IMR-90 (cell line): ENCODE measurements around the gene SAP30BP. TPM values are rescaled to one million over a fixed set of nuclear protein-coding genes. Genes with fewer than 3 reads are reported as not detected.
A peak's percentile ranks its signal among the peaks of the same experiment; 100 is the strongest.

Source experiments
- ATAC-seq: fragments of 200-7000 bp; cut with Tn5 transposase; 2 replicates; pipeline ENCODE4 v1.9.1; 2020; ENCODE audit warnings: low read depth, mild to moderate bottlenecking, moderate library complexity
- BruUV-seq: library from RNA; stranded (reverse); fragments of 400-500 nt; replicated peaks from 2 replicates; lab custom pipeline; 2021; lab: Mats Ljungman, UMichigan
- CTCF ChIA-PET: fragments of 300-600 bp; formaldehyde crosslinking; extraction: SDS; loops from one replicate; lab custom pipeline; 2021; ENCODE audit warnings: antibody characterized with exemption; lab: Yijun Ruan, JAX
- POLR2A ChIA-PET: fragments of 300-600 bp; sonication (Branson Sonifier 250); formaldehyde crosslinking; loops from one replicate; lab custom pipeline; 2022; ENCODE audit warnings: antibody characterized with exemption; ENCODE audit not compliant: unreplicated experiment; lab: Charles Lee
- DNase-seq: peaks from one replicate; pipeline ENCODE4 v3.0.0; 2013
- H2AFZ ChIP-seq: replicated peaks from 2 replicates; pipeline ENCODE3; 2013; ENCODE audit warnings: low read length, mild to moderate bottlenecking; ENCODE audit not compliant: poor library complexity
- H2AK5ac ChIP-seq: 2 replicates; pipeline ENCODE4 v1.6.1; 2013; ENCODE audit warnings: low read depth, low read length, inconsistent platforms
- H2AK9ac ChIP-seq: replicated peaks from 2 replicates; pipeline ENCODE3; 2013; ENCODE audit warnings: mild to moderate bottlenecking, low read depth, low read length, moderate library complexity; ENCODE audit not compliant: poor library complexity
- H2BK120ac ChIP-seq: 2 replicates; pipeline ENCODE4 v1.6.1; 2013; ENCODE audit warnings: low read depth, low read length, inconsistent platforms
- H2BK15ac ChIP-seq: 3 replicates; pipeline ENCODE4 v1.6.1; 2013; ENCODE audit warnings: low read depth, low read length, inconsistent platforms
- H2BK20ac ChIP-seq: 2 replicates; pipeline ENCODE4 v1.6.1; 2013; ENCODE audit warnings: low read depth, mild to moderate bottlenecking, inconsistent platforms, low read length, moderate library complexity
- H2BK5ac ChIP-seq: 2 replicates; pipeline ENCODE4 v1.6.1; 2013; ENCODE audit warnings: mild to moderate bottlenecking, low read depth, low read length, inconsistent platforms; ENCODE audit not compliant: poor library complexity, severe bottlenecking
- H3K14ac ChIP-seq: replicated peaks from 2 replicates; pipeline ENCODE4 v1.6.1; 2013; ENCODE audit warnings: low read depth, low read length, inconsistent platforms
- H3K18ac ChIP-seq: 2 replicates; pipeline ENCODE4 v1.6.1; 2013; ENCODE audit warnings: low read depth, low read length, control low read depth
- H3K23ac ChIP-seq: 2 replicates; pipeline ENCODE4 v1.6.1; 2013; ENCODE audit warnings: low read depth, low read length, inconsistent platforms
- H3K27ac ChIP-seq: 2 replicates; pipeline ENCODE4 v1.5.1; 2013; ENCODE audit warnings: mild to moderate bottlenecking, control low read depth, low read length; ENCODE audit not compliant: insufficient read depth
- H3K27me3 ChIP-seq: 2 replicates; pipeline ENCODE4 v1.6.1; 2013; ENCODE audit warnings: low read length; ENCODE audit not compliant: control insufficient read depth, insufficient read depth
- H3K36me3 ChIP-seq: 2 replicates; pipeline ENCODE4 v1.6.1; 2013; ENCODE audit warnings: low read length, mixed read lengths; ENCODE audit not compliant: control insufficient read depth, insufficient read depth
- H3K4ac ChIP-seq: 2 replicates; pipeline ENCODE4 v1.6.1; 2013; ENCODE audit warnings: low read depth, low read length, inconsistent platforms
- H3K4me1 ChIP-seq: 2 replicates; pipeline ENCODE4 v1.6.1; 2013; ENCODE audit warnings: low read length, mixed read lengths; ENCODE audit not compliant: control insufficient read depth, insufficient read depth
- H3K4me2 ChIP-seq: 2 replicates; pipeline ENCODE4 v1.6.1; 2013; ENCODE audit warnings: low read depth, mild to moderate bottlenecking, control low read depth, low read length, moderate library complexity
- H3K4me3 ChIP-seq: 2 replicates; pipeline ENCODE4 v1.5.1; 2013; ENCODE audit warnings: low read depth, mild to moderate bottlenecking, control low read depth, low read length, moderate library complexity; ENCODE audit not compliant: insufficient read depth
- H3K56ac ChIP-seq: 2 replicates; pipeline ENCODE4 v1.6.1; 2013; ENCODE audit warnings: low read length, inconsistent platforms; ENCODE audit not compliant: insufficient read depth; ENCODE audit errors: extremely low read depth
- H3K79me1 ChIP-seq, 2 experiments: 2 replicates each; pipeline ENCODE4 v1.6.1; 2013; ENCODE audit warnings: low read length in 2 of 2, inconsistent platforms in 1 of 2, low read depth in 1 of 2
- H3K9ac ChIP-seq: 2 replicates; pipeline ENCODE4 v1.6.1; 2013; ENCODE audit warnings: low read depth, low read length, control low read depth
- H3K9me1 ChIP-seq: 2 replicates; pipeline ENCODE4 v1.6.1; 2013; ENCODE audit warnings: low read length, inconsistent platforms; ENCODE audit not compliant: insufficient read depth
- H3K9me3 ChIP-seq: 2 replicates; pipeline ENCODE4 v1.6.1; 2013; ENCODE audit warnings: low read length; ENCODE audit not compliant: control insufficient read depth, insufficient read depth
- H4K20me1 ChIP-seq: 2 replicates; pipeline ENCODE4 v1.6.1; 2013; ENCODE audit warnings: low read length, inconsistent platforms; ENCODE audit not compliant: insufficient read depth
- H4K5ac ChIP-seq: 2 replicates; pipeline ENCODE4 v1.6.1; 2013; ENCODE audit warnings: mild to moderate bottlenecking, low read depth, low read length, control low read depth
- H4K8ac ChIP-seq, 2 experiments: 2 replicates each; pipeline ENCODE4 v1.6.1; 2013; ENCODE audit warnings: low read depth in 2 of 2, low read length in 2 of 2, control low read depth in 1 of 2, inconsistent platforms in 1 of 2
- H4K91ac ChIP-seq: 2 replicates; pipeline ENCODE4 v1.6.1; 2013; ENCODE audit warnings: low read depth, low read length, inconsistent platforms; ENCODE audit not compliant: insufficient read depth
- BHLHE40 ChIP-seq: fragments of 150-350 bp; IDR thresholded peaks from 2 replicates; pipeline ENCODE4 v1.6.1; 2016; ENCODE audit warnings: mild to moderate bottlenecking, low read depth, low read length
- CEBPB ChIP-seq: IDR thresholded peaks from 2 replicates; pipeline ENCODE4 v1.6.1; 2012; ENCODE audit warnings: low read depth, low read length, improper control_type of control experiment
- CHD1 ChIP-seq: IDR thresholded peaks from 2 replicates; pipeline ENCODE4 v1.6.1; 2012; ENCODE audit warnings: low read depth, low read length, improper control_type of control experiment
- CTCF ChIP-seq: conservative IDR thresholded peaks from 2 replicates; pipeline ENCODE4 v1.5.1; 2012; ENCODE audit warnings: mild to moderate bottlenecking, low read depth, low read length, improper control_type of control experiment
- ELK1 ChIP-seq: fragments of 150-350 bp; IDR thresholded peaks from 2 replicates; pipeline ENCODE4 v1.6.1; 2016; ENCODE audit warnings: low read depth, mild to moderate bottlenecking, low read length, moderate library complexity, borderline replicate concordance
- FOS ChIP-seq: fragments of 150-350 bp; IDR thresholded peaks from 2 replicates; pipeline ENCODE4 v1.6.1; 2016; ENCODE audit warnings: low read depth, low read length
- MAFK ChIP-seq: IDR thresholded peaks from 2 replicates; pipeline ENCODE4 v1.6.1; 2012; ENCODE audit warnings: low read depth, low read length, improper control_type of control experiment
- MAZ ChIP-seq: IDR thresholded peaks from 2 replicates; pipeline ENCODE4 v1.6.1; 2012; ENCODE audit warnings: low read depth, mild to moderate bottlenecking, low read length, improper control_type of control experiment, moderate library complexity, borderline replicate concordance
- MXI1 ChIP-seq: IDR thresholded peaks from 2 replicates; pipeline ENCODE4 v1.6.1; 2012; ENCODE audit warnings: low read depth, mild to moderate bottlenecking, low read length, moderate library complexity, borderline replicate concordance
- NFE2L2 ChIP-seq: fragments of 150-350 bp; IDR thresholded peaks from 2 replicates; pipeline ENCODE4 v1.6.1; 2016; ENCODE audit warnings: low read depth, mild to moderate bottlenecking, low read length
- POLR2A ChIP-seq: IDR thresholded peaks from 2 replicates; pipeline ENCODE4 v1.6.1; 2012; ENCODE audit warnings: mild to moderate bottlenecking, low read depth, low read length
- RAD21 ChIP-seq: IDR thresholded peaks from 2 replicates; pipeline ENCODE4 v1.6.1; 2012; ENCODE audit warnings: low read length, improper control_type of control experiment
- RCOR1 ChIP-seq: IDR thresholded peaks from 2 replicates; pipeline ENCODE4 v1.6.1; 2012; ENCODE audit warnings: mild to moderate bottlenecking, low read length, improper control_type of control experiment; ENCODE audit not compliant: insufficient replicate concordance
- SMC3 ChIP-seq: fragments of 150-350 bp; IDR thresholded peaks from 2 replicates; pipeline ENCODE4 v1.6.1; 2016; ENCODE audit warnings: low read depth, mild to moderate bottlenecking, antibody characterized with exemption, low read length, moderate library complexity
- WGBS, 2 experiments: methylation state at CpG; one replicate each; pipeline versions ENCODE4 v1.1.5 to v1.1.7; 2013; ENCODE audit warnings: missing lambda C conversion rate in 2 of 2; ENCODE audit not compliant: insufficient read length in 1 of 2; ENCODE audit errors: extremely low coverage in 2 of 2; 5-methylcytosine and 5-hydroxymethylcytosine counted together
- dilution Hi-C: fragments of 300-500 bp; cut with HindIII; formaldehyde crosslinking; loops from one replicate; pipeline ENCODE4 v1.14.3; 2018; ENCODE audit warnings: low sequenced_read_pairs; ENCODE audit not compliant: unreplicated experiment
- in situ Hi-C: fragments of 300-500 bp; cut with MboI; formaldehyde crosslinking; loops from 3 replicates; pipeline ENCODE4 v1.14.3; 2019; ENCODE audit warnings: low sequenced_read_pairs, inconsistent platforms, mixed read lengths
- intact Hi-C: fragments of 100-400 bp; cut with micrococcal nuclease; formaldehyde crosslinking; loops from 2 replicates; pipeline ENCODE4 v1.10.0; 2022
- polyA plus RNA-seq, 3 experiments: library from polyadenylated mRNA; depleted of rRNA; stranded (reverse); fragments of >200 nt; gene quantifications; 2 replicates each; pipeline ENCODE4 v1.2.3, GENCODE V29; 2012; ENCODE audit warnings: low replicate concordance in 1 of 3
- total RNA-seq: library from RNA; depleted of rRNA; stranded (reverse); fragments of >200 nt; gene quantifications from 2 replicates; pipeline ENCODE4 v1.2.3, GENCODE V29; 2012

SAP30BP gene
- total and polyA plus RNA-seq, 2 of the 4 experiments (the other 2 are of a cell fraction), result 70.4 to 139 TPM

GRCh38 chr17:75752802-75753513 lies 85.8 kb downstream of the SAP30BP start:
- peak overlapping the region; percentile 54; the same call in 1 of the 2 replicates for H2BK120ac ChIP-seq
- in situ Hi-C loops (no loop called here), intact Hi-C loops (no loop called here), dilution Hi-C loops (no loop called here)
- H3K9me1 ChIP-seq, result 0 out of 2 replicates have a peak, but pooled peaks cover 3% of the 10 kb centered on the region
- peak overlapping the region; percentile 83 for H4K5ac ChIP-seq
- peak overlapping the region; percentile 85 for H2AK9ac ChIP-seq
- peak overlapping the region; percentile 98 for H2AFZ ChIP-seq
- peak overlapping the region; percentile 51; the same call in 1 of the 2 replicates for H3K14ac ChIP-seq
- no peak overlapping the region for H2BK20ac ChIP-seq
- H2AK5ac ChIP-seq, result peak overlapping the region; percentile 39; the same call in 1 of the 2 replicates
- no peak overlapping the region for H4K91ac ChIP-seq
- DNase-seq, result no peak
- whole genome bisulfite sequencing, 2 experiments, result 32% methylated on average over 3 of the region's 19 CpGs; no CpG with 5 or more reads in 1 of the 2 experiments
- CTCF ChIA-PET, result interaction anchor here (0.6 to 1.9 kb wide), 16 partner anchors 9 to 341 kb away, joined by 3 to 16 read pairs (median 4); partner anchors contain the start of genes GALK1, RECQL5, SMIM5 and WBP2
- no peaks in the 10 kb centered on the region for H4K20me1 ChIP-seq
- no peak overlapping the region for H2BK15ac ChIP-seq
- H3K56ac ChIP-seq, result no peak overlapping the region
- ATAC-seq, result no peak
- H3K18ac ChIP-seq, result no peak overlapping the region
- H3K23ac ChIP-seq, result no peak overlapping the region
- POLR2A ChIA-PET, result interaction anchor here (0.8 to 1.0 kb wide), 2 partner anchors 13 to 20 kb away, joined by 3 read pairs; no protein-coding TSS in a partner anchor
- peak overlapping the region; percentile 61; the same call in 1 of the 2 replicates for H3K4ac ChIP-seq
- no TSS peak for BruUV-seq
- H3K27me3 ChIP-seq, result no peaks in the 10 kb centered on the region; the same call in 1 of the 2 replicates
- H3K4me2 ChIP-seq, result peak overlapping the region; percentile 88
- H3K36me3 ChIP-seq, result no peaks in the 10 kb centered on the region
- H3K79me1 ChIP-seq, result no peaks in the 10 kb centered on the region
- H3K9me3 ChIP-seq, result no peaks in the 10 kb centered on the region
- no peak overlapping the region for H3K27ac ChIP-seq
- H4K8ac ChIP-seq, result peak overlapping the region; percentile 70 to 95; a peak in 3 of 4 replicates
- 0 out of 2 replicates have a peak overlapping the region, but pooled peaks have one; percentile 74 for H3K9ac ChIP-seq
- H2BK5ac ChIP-seq, result no peak overlapping the region
- peak overlapping the region; percentile 56 for H3K4me3 ChIP-seq
- peaks cover 6% of the 10 kb centered on the region for H3K4me1 ChIP-seq
- TF ChIP-seq RAD21, result no peak
- no peak for TF ChIP-seq CHD1
- no peak for TF ChIP-seq MXI1
- TF ChIP-seq MAZ, result no peak
- no peak for TF ChIP-seq SMC3
- TF ChIP-seq RCOR1, result no peak
- no peak for TF ChIP-seq ELK1
- TF ChIP-seq NFE2L2, result no peak
- TF ChIP-seq BHLHE40, result no peak
- TF ChIP-seq CEBPB, result no peak
- TF ChIP-seq POLR2A, result no peak
- TF ChIP-seq MAFK, result no peak
- TF ChIP-seq FOS, result no peak
- no peak for TF ChIP-seq CTCF
